Loucy (cell line): ENCODE results near the gene REV1.

Experiments used
- H2AFZ ChIP-seq: fragments of 200-600 bp; sonication (generic); 2 replicates; pipeline ENCODE4 v1.6.0; 2016; ENCODE audit warnings: antibody characterized with exemption, mild to moderate bottlenecking, low read length, moderate library complexity
- H3F3A ChIP-seq: fragments of 200-600 bp; 2 replicates; pipeline ENCODE4 v1.6.0; 2016; ENCODE audit warnings: antibody characterized with exemption, low read depth, mild to moderate bottlenecking
- H3K27me3 ChIP-seq: fragments of 200-600 bp; sonication (generic); 2 replicates; pipeline ENCODE4 v1.6.1; 2014; ENCODE audit warnings: low read length, mild to moderate bottlenecking; ENCODE audit not compliant: insufficient read depth, poor library complexity, severe bottlenecking
- H3K36me3 ChIP-seq: fragments of 200-600 bp; sonication (generic); 2 replicates; pipeline ENCODE4 v1.6.1; 2016; ENCODE audit warnings: low read length; ENCODE audit not compliant: insufficient read depth
- H3K4me1 ChIP-seq: fragments of 200-600 bp; sonication (generic); 2 replicates; pipeline ENCODE4 v1.5.1; 2014; ENCODE audit warnings: low read length, mild to moderate bottlenecking; ENCODE audit not compliant: insufficient read depth, poor library complexity, severe bottlenecking
- H3K4me2 ChIP-seq: fragments of 200-600 bp; sonication (generic); 2 replicates; pipeline ENCODE4 v1.6.0; 2014; ENCODE audit warnings: antibody characterized with exemption, low read length, low read depth, mild to moderate bottlenecking; ENCODE audit not compliant: poor library complexity, severe bottlenecking
- H3K4me3 ChIP-seq: fragments of 200-600 bp; sonication (generic); 2 replicates; pipeline ENCODE4 v1.5.1; 2014; ENCODE audit warnings: low read length, mild to moderate bottlenecking, mixed read lengths; ENCODE audit not compliant: poor library complexity, severe bottlenecking
- H3K79me2 ChIP-seq: fragments of 200-600 bp; sonication (generic); 2 replicates; pipeline ENCODE4 v1.6.1; 2014; ENCODE audit warnings: low read length; ENCODE audit not compliant: insufficient read depth
- H3K9ac ChIP-seq: fragments of 200-600 bp; sonication (generic); 2 replicates; pipeline ENCODE4 v1.6.0; 2014; ENCODE audit warnings: mild to moderate bottlenecking, low read depth, low read length, moderate library complexity; ENCODE audit not compliant: poor library complexity, severe bottlenecking
- H3K9me2 ChIP-seq: fragments of 200-600 bp; sonication (generic); replicated peaks from 2 replicates; pipeline ENCODE4 v1.6.1; 2016; ENCODE audit warnings: low read depth, low read length, mixed read lengths
- H3K9me3 ChIP-seq: fragments of 200-600 bp; sonication (generic); 2 replicates; pipeline ENCODE4 v1.6.1; 2014; ENCODE audit warnings: mild to moderate bottlenecking, antibody characterized with exemption, low read length, low read depth; ENCODE audit not compliant: insufficient read depth
- H4K20me1 ChIP-seq: fragments of 200-600 bp; sonication (generic); 2 replicates; pipeline ENCODE4 v1.6.0; 2014; ENCODE audit warnings: antibody characterized with exemption, low read length, mild to moderate bottlenecking; ENCODE audit not compliant: insufficient read depth, poor library complexity, severe bottlenecking
- CTCF ChIP-seq: fragments of 200-600 bp; sonication (generic); conservative IDR thresholded peaks from 2 replicates; pipeline ENCODE4 v1.5.1; 2014; ENCODE audit warnings: mild to moderate bottlenecking, antibody characterized with exemption, low read length
- EZH2phosphoT487 ChIP-seq: fragments of 200-600 bp; IDR thresholded peaks from 2 replicates; pipeline ENCODE4 v1.6.1; 2018; ENCODE audit warnings: antibody characterized with exemption, mild to moderate bottlenecking, moderate library complexity, borderline replicate concordance

Gene REV1

GRCh38 chr2:99399063-99399462 is 90.8 kb downstream of the REV1 start:
- TF ChIP-seq EZH2phosphoT487 (no peak), CTCF (no peak)
- Histone ChIP-seq H3K9me2 (no peaks in the 10 kb centered on the region), H3K27me3 (no peaks in the 10 kb centered on the region), H3K4me3 (no peak overlapping the region), H3K36me3 (peaks cover 96% of the 10 kb centered on the region), H3K9ac (no peak overlapping the region), H3F3A (no peaks in the 10 kb centered on the region), H3K79me2 (no peaks in the 10 kb centered on the region), H3K4me2 (no peak overlapping the region), H3K4me1 (no peaks in the 10 kb centered on the region), H3K9me3 (no peaks in the 10 kb centered on the region), H2AFZ (no peak overlapping the region), H4K20me1 (no peaks in the 10 kb centered on the region)

- H3K9ac ChIP-seq, result no peak overlapping the region
- no peaks in the 10 kb centered on the region for H4K20me1 ChIP-seq
- no peak overlapping the region for H2AFZ ChIP-seq
- H3F3A ChIP-seq, result no peaks in the 10 kb centered on the region
- no peaks in the 10 kb centered on the region for H3K27me3 ChIP-seq
- H3K36me3 ChIP-seq, result peaks cover 96% of the 10 kb centered on the region
- no peaks in the 10 kb centered on the region for H3K79me2 ChIP-seq
- H3K4me3 ChIP-seq, result no peak overlapping the region
- H3K9me3 ChIP-seq, result no peaks in the 10 kb centered on the region
- H3K4me1 ChIP-seq, result no peaks in the 10 kb centered on the region
- no peaks in the 10 kb centered on the region for H3K9me2 ChIP-seq
- no peak overlapping the region for H3K4me2 ChIP-seq
- TF ChIP-seq CTCF (no peak), EZH2phosphoT487 (no peak)
Observed at GRCh38 chr2:99398303-99398702, 91.5 kb downstream of the REV1 start.

- H3K79me2 ChIP-seq, result no peaks in the 10 kb centered on the region
- H3K36me3 ChIP-seq, result peaks cover 93% of the 10 kb centered on the region
- no peak overlapping the region for H3K9ac ChIP-seq
- no peak overlapping the region for H3K4me2 ChIP-seq
- no peak for TF ChIP-seq EZH2phosphoT487
- no peak for TF ChIP-seq CTCF
- no peak overlapping the region for H2AFZ ChIP-seq
- H3F3A ChIP-seq, result no peaks in the 10 kb centered on the region
- H3K9me2 ChIP-seq, result no peaks in the 10 kb centered on the region
- H3K27me3 ChIP-seq, result no peaks in the 10 kb centered on the region
- no peaks in the 10 kb centered on the region for H3K9me3 ChIP-seq
- no peaks in the 10 kb centered on the region for H4K20me1 ChIP-seq
- no peaks in the 10 kb centered on the region for H3K4me1 ChIP-seq
- H3K4me3 ChIP-seq, result no peak overlapping the region
Observed at GRCh38 chr2:99397266-99397920, 92.4 kb downstream of the REV1 start.
